ENCODE data around the gene KCNIP1. TPM values are rescaled to one million over a fixed set of nuclear protein-coding genes. Genes with fewer than 3 reads are reported as not detected.

KCNIP1 gene
- total RNA-seq, 4 donors from 2014 or later: 1.2 to 2.7 TPM; not detected in 2

DNA sequence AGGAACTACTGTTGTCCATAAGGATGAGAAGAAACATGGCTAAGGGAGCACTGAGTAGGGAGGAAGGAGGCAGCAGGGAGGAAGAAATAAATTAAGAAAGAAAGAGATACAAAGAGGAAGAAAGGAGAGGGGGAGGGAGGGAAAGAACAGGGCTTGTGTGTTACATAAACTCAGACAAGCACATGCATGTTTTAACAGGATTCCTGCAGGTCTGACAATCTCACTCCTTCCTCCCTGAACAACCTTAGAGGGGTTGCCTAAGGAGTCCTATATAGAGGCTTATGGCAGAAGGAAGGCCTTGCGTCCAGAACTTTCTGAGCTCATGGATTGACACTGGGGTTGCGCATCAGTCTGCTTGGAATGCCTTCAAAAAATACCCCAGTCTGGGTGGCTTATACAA, 4.2 kb upstream of the KCNIP1 start:
- intact Hi-C loops (cut with DNase I; ENCODE audit: low total_unique reads) (no loop called here), in situ Hi-C loops (cut with MboI; ENCODE audit: low pct_ligation_motif_present in 1 of 4, low pct_unique_long_range_greater_than_20kb in 1 of 4, low sequenced_read_pairs in 3 of 4) (no loop called here)
- peaks cover 22% of the 10 kb centered on the region for H3K27me3 ChIP-seq
- no peaks in the 10 kb centered on the region for H3K9me3 ChIP-seq
- 95% methylated on average over 2 of the region's 2 CpGs; no CpG with 5 or more reads in 1 of the 2 donors for WGBS, 2 donors (ENCODE audit: low coverage in 1 of 2)
- peaks cover 0 to 4% (median 0%) of the 10 kb centered on the region in 4 donors for H3K4me1 ChIP-seq
- DNase-seq: no peak
- no peaks in the 10 kb centered on the region for H3K36me3 ChIP-seq
- no peak overlapping the region for H3K27ac ChIP-seq
- TF ChIP-seq EP300 (IDR thresholded peaks at IDR 0.05; ENCODE audit: low read depth): no peak
- TF ChIP-seq POLR2AphosphoS5 (IDR thresholded peaks at IDR 0.05): no peak
- no peak for TF ChIP-seq POLR2A (IDR thresholded peaks at IDR 0.05)
- TF ChIP-seq, protein P1, sequence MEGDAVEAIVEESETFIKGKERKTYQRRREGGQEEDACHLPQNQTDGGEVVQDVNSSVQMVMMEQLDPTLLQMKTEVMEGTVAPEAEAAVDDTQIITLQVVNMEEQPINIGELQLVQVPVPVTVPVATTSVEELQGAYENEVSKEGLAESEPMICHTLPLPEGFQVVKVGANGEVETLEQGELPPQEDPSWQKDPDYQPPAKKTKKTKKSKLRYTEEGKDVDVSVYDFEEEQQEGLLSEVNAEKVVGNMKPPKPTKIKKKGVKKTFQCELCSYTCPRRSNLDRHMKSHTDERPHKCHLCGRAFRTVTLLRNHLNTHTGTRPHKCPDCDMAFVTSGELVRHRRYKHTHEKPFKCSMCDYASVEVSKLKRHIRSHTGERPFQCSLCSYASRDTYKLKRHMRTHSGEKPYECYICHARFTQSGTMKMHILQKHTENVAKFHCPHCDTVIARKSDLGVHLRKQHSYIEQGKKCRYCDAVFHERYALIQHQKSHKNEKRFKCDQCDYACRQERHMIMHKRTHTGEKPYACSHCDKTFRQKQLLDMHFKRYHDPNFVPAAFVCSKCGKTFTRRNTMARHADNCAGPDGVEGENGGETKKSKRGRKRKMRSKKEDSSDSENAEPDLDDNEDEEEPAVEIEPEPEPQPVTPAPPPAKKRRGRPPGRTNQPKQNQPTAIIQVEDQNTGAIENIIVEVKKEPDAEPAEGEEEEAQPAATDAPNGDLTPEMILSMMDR (IDR thresholded peaks at IDR 0.05): no peak
- no peak overlapping the region for H3K4me3 ChIP-seq

DNA sequence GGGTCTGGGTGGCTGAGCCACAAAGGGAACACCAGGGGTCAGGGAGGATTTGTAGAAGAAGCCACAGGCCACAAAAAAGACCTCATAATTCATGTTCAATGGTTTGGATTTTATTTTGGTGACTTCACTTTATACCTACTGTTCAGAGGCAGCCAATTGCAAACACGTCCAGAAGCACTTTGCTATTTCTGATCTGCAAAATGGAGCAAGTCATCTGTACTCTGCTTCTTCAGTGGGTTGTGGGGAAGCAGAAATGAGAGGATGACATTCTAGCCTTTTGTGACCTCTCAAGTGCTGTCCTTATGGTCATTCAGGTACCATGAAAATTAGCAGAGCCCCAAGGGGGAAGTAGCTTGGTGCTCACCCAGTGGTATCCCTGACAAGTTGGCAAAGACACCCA, 2.5 kb upstream of the KCNIP1 start:
- intact Hi-C loops (cut with DNase I; ENCODE audit: low total_unique reads): no loop called here
- 75% methylated on average over 1 of the region's 1 CpG; no CpG with 5 or more reads in 1 of the 2 donors for WGBS, 2 donors (ENCODE audit: low coverage in 1 of 2)
- TF ChIP-seq EP300 (IDR thresholded peaks at IDR 0.05; ENCODE audit: low read depth): no peak
- no peak for TF ChIP-seq POLR2AphosphoS5 (IDR thresholded peaks at IDR 0.05)
- TF ChIP-seq POLR2A (IDR thresholded peaks at IDR 0.05): no peak
- TF ChIP-seq, protein P1 (IDR thresholded peaks at IDR 0.05): no peak
- no peaks in the 10 kb centered on the region for H3K9me3 ChIP-seq
- in situ Hi-C loops (cut with MboI; ENCODE audit: low pct_ligation_motif_present in 1 of 4, low pct_unique_long_range_greater_than_20kb in 1 of 4, low sequenced_read_pairs in 3 of 4): no loop called here
- no peak for DNase-seq
- peaks cover 0 to 4% (median 0%) of the 10 kb centered on the region in 4 donors for H3K4me1 ChIP-seq
- peaks cover 27% of the 10 kb centered on the region for H3K27me3 ChIP-seq
- no peaks in the 10 kb centered on the region for H3K36me3 ChIP-seq
- H3K27ac ChIP-seq: no peak overlapping the region
- no peak overlapping the region for H3K4me3 ChIP-seq

DNA sequence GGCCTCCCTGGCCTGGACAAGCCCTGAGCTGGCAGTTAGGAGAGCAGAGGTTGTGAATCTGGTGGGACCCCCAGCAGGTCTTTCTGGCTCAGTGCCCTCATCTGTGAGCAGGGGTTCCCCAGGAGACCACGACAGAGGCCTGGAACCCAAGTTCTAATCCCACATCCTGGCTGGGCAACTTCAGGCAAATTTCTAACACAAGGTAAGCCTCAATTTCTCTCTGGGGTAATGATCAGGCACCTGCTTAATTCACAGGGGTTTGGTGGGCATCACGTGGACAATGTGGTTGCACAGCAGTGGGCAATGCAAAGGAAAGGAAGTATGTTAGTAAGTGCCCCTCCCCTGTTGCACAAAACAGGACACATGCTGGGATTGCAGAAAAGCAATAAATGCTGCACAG, 1.9 kb upstream of the KCNIP1 start:
- no peak for DNase-seq
- H3K4me3 ChIP-seq: no peak overlapping the region
- H3K36me3 ChIP-seq: no peaks in the 10 kb centered on the region
- TF ChIP-seq, protein P1 (IDR thresholded peaks at IDR 0.05): no peak
- no peak for TF ChIP-seq POLR2A (IDR thresholded peaks at IDR 0.05)
- 58% methylated on average over 2 of the region's 2 CpGs; no CpG with 5 or more reads in 1 of the 2 donors for WGBS, 2 donors (ENCODE audit: low coverage in 1 of 2)
- H3K4me1 ChIP-seq: peaks cover 0 to 4% (median 0%) of the 10 kb centered on the region in 4 donors
- intact Hi-C loops (cut with DNase I; ENCODE audit: low total_unique reads): no loop called here
- in situ Hi-C loops (cut with MboI; ENCODE audit: low pct_ligation_motif_present in 1 of 4, low pct_unique_long_range_greater_than_20kb in 1 of 4, low sequenced_read_pairs in 3 of 4): no loop called here
- H3K27me3 ChIP-seq: peaks cover 27% of the 10 kb centered on the region
- H3K9me3 ChIP-seq: no peaks in the 10 kb centered on the region
- no peak overlapping the region for H3K27ac ChIP-seq

DNA sequence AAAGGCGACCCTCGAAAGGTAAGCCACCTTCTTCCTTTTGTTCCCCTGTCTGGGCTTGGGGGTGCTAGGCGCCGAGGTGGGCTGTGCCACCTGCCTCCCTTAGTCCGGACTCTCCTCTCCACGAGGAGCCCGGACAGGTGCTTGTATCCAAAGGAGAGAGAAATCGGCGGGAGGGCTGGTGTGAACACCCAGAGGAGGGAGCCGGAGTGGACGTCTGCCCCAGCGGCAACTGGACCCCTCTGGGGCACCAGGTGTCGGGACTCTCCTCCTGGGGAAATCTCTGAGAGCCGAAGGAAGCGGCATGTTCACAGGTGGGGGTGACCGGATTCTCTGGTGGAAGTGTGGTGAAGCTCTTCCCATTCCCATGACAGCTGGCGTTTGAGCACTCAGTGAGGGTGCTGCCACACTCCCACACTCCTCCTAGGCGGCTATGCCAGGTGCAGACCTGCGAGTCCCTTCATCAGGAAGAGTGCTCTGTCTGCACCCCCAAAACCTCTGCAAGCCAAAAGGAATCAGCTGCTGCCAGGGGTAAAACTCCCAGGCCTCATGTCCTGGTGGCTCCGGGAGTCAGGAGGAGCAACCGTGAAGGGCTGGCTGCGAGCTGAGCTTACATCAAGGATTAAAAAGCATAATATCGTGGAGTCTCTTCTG, 921 bp downstream of the KCNIP1 start:
- Histone ChIP-seq H3K9me3 (no peaks in the 10 kb centered on the region), H3K4me1 (peaks cover 0 to 4% (median 0%) of the 10 kb centered on the region in 4 donors), H3K27me3 (peaks cover 27% of the 10 kb centered on the region), H3K36me3 (no peaks in the 10 kb centered on the region), H3K27ac (no peak overlapping the region), H3K4me3 (no peak overlapping the region)
- WGBS, 2 donors (ENCODE audit: low coverage in 1 of 2): 86% methylated on average over 23 of the region's 23 CpGs; no CpG with 5 or more reads in 1 of the 2 donors
- in situ Hi-C loops (cut with MboI; ENCODE audit: low pct_ligation_motif_present in 1 of 4, low pct_unique_long_range_greater_than_20kb in 1 of 4, low sequenced_read_pairs in 3 of 4) (no loop called here), intact Hi-C loops (cut with DNase I; ENCODE audit: low total_unique reads) (no loop called here)
- no peak for DNase-seq
- TF ChIP-seq, protein P1 (IDR thresholded peaks at IDR 0.05): no peak
- TF ChIP-seq EP300 (IDR thresholded peaks at IDR 0.05; ENCODE audit: low read depth) (no peak), POLR2A (IDR thresholded peaks at IDR 0.05) (no peak), POLR2AphosphoS5 (IDR thresholded peaks at IDR 0.05) (no peak)

Data from transverse colon (tissue), 4 donors.